GM04504 (cell line): Measurements from ENCODE around the gene CHST11.
"Not testable (repeated sequence)": the region's sequence is repeated elsewhere in the genome, so short reads cannot be mapped to it uniquely, and the experiment has no call there.

Source experiments
- DNase-seq: peaks from one replicate; pipeline ENCODE4 v3.0.0-alpha.2; 2012; ENCODE audit warnings: low read depth

The CHST11 gene

GRCh38 chr12:104604995-104605675 is 148.4 kb downstream of the CHST11 start:
- DNase-seq: no peak

GRCh38 chr12:104605685-104606084 is 148.9 kb downstream of the CHST11 start:
- no peak for DNase-seq

GRCh38 chr12:104608998-104609397 is 152.2 kb downstream of the CHST11 start:
- DNase-seq: no peak

- DNase-seq: no peak
These were observed 152.7 kb downstream of the CHST11 start for GRCh38 chr12:104609445-104609844.

GRCh38 chr12:104610513-104611235 is 153.9 kb downstream of the CHST11 start:
- DNase-seq: no peak

- DNase-seq: no peak
These were observed 154.9 kb downstream of the CHST11 start for GRCh38 chr12:104611671-104612070.

GRCh38 chr12:104613372-104613771 is 156.6 kb downstream of the CHST11 start:
- not testable (repeated sequence) for DNase-seq

- DNase-seq: no peak
These were observed 158.4 kb downstream of the CHST11 start for GRCh38 chr12:104615048-104615561.

- no peak for DNase-seq
These were observed 161.9 kb downstream of the CHST11 start for GRCh38 chr12:104618691-104619090.

GRCh38 chr12:104619305-104619704 is 162.6 kb downstream of the CHST11 start:
- DNase-seq: no peak

- no peak for DNase-seq
These were observed 164.2 kb downstream of the CHST11 start for GRCh38 chr12:104620837-104621531.

- no peak for DNase-seq
These were observed 166.2 kb downstream of the CHST11 start for GRCh38 chr12:104622928-104623327.

GRCh38 chr12:104623883-104624282 is 167.1 kb downstream of the CHST11 start:
- no peak for DNase-seq

- no peak for DNase-seq
These were observed 167.8 kb downstream of the CHST11 start for GRCh38 chr12:104624529-104624928.

- DNase-seq: no peak
These were observed 169.5 kb downstream of the CHST11 start for GRCh38 chr12:104626069-104626837.

- no peak for DNase-seq
These were observed 170.7 kb downstream of the CHST11 start for GRCh38 chr12:104627231-104627989.

GRCh38 chr12:104627990-104628830 is 171.5 kb downstream of the CHST11 start:
- DNase-seq: no peak

GRCh38 chr12:104628831-104629135 is 172.0 kb downstream of the CHST11 start:
- DNase-seq: no peak

GRCh38 chr12:104630230-104630670 is 173.5 kb downstream of the CHST11 start:
- no peak for DNase-seq

GRCh38 chr12:104631867-104632266 is 175.1 kb downstream of the CHST11 start:
- DNase-seq: no peak
